GM23338 (cell line): ENCODE measurements around the gene DHX40.

Experiments
- CREB1 ChIP-seq: fragments of 250-450 bp; sonication (Bioruptor Pico); IDR thresholded peaks from 2 replicates; pipeline ENCODE4 v1.5.0; 2020; ENCODE audit warnings: low read depth, mild to moderate bottlenecking, moderate library complexity
- EZH2 ChIP-seq: fragments of 200-600 bp; sonication (generic); IDR thresholded peaks from one replicate; pipeline ENCODE4 v1.8.0; 2017; ENCODE audit warnings: antibody characterized with exemption, mild to moderate bottlenecking, low read depth; ENCODE audit not compliant: unreplicated experiment
- EZH2phosphoT487 ChIP-seq: fragments of 200-600 bp; sonication (generic); IDR thresholded peaks from one replicate; pipeline ENCODE4 v1.8.1; 2018; ENCODE audit warnings: antibody characterized with exemption; ENCODE audit not compliant: unreplicated experiment
- JUNB ChIP-seq: IDR thresholded peaks from one replicate; pipeline ENCODE4 v1.6.1; 2016; ENCODE audit warnings: antibody characterized with exemption; ENCODE audit not compliant: unreplicated experiment
- NANOG ChIP-seq: IDR thresholded peaks from 2 replicates; pipeline ENCODE4 v1.6.1; 2016; ENCODE audit warnings: antibody characterized with exemption, borderline replicate concordance
- POLR2AphosphoS5 ChIP-seq: IDR thresholded peaks from 2 replicates; pipeline ENCODE4 v1.6.1; 2016; ENCODE audit warnings: antibody characterized with exemption, low read depth
- STAT1 ChIP-seq: IDR thresholded peaks from one replicate; pipeline ENCODE4 v1.6.1; 2016; ENCODE audit warnings: antibody characterized with exemption; ENCODE audit not compliant: unreplicated experiment
- ZNF114 ChIP-seq: fragments of 250-450 bp; sonication (Bioruptor Pico); IDR thresholded peaks from 2 replicates; pipeline ENCODE4 v1.5.0; 2020; ENCODE audit warnings: mild to moderate bottlenecking, moderate library complexity
- ZNF331 ChIP-seq: fragments of 250-450 bp; sonication (Bioruptor Pico); IDR thresholded peaks from 2 replicates; pipeline ENCODE4 v1.5.0; 2020; ENCODE audit warnings: low read depth, mild to moderate bottlenecking, moderate library complexity
- TF ChIP-seq, protein P1 (sequence below), 2 experiments: fragments of 200-600 bp in 1 of 2; sonication (generic) in 1 of 2; conservative IDR thresholded peaks; 2 replicates each; pipeline versions ENCODE4 v1.5.1 to v1.6.1; 2016 to 2017; ENCODE audit warnings: antibody characterized with exemption in 2 of 2, low read depth in 2 of 2, mild to moderate bottlenecking in 2 of 2, moderate library complexity in 1 of 2
- TF ChIP-seq, protein P2 (sequence below): IDR thresholded peaks from one replicate; pipeline ENCODE4 v1.6.1; 2018; ENCODE audit warnings: antibody characterized with exemption; ENCODE audit not compliant: unreplicated experiment
- TF ChIP-seq, protein P3 (sequence below): fragments of 250-450 bp; sonication (Bioruptor Pico); IDR thresholded peaks from 2 replicates; pipeline ENCODE4 v1.5.0; 2020; ENCODE audit warnings: mild to moderate bottlenecking, moderate library complexity
- TF ChIP-seq, protein P4 (sequence below): IDR thresholded peaks from 2 replicates; pipeline ENCODE4 v1.6.1; 2016; ENCODE audit warnings: antibody characterized with exemption

DNA sequence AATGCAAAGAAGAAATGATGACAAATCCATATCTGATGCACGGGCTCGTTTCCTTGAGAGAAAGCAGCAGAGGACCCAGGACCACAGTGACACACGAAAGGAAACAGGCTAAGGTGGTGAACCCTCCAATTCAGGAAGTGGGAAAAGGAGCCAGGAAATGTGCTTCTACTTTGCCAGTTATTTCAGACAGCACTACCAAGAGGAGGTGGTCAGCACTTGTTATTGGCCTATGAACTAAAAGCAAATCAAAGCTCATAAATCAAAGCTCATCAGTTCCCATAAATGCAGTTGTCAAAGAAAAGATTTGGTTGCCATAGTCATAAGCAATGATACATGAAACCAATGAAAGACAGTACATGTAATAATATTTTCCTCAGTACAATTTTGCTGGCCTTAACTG lies 41.7 kb downstream of the DHX40 start:
- TF ChIP-seq, protein P1, sequence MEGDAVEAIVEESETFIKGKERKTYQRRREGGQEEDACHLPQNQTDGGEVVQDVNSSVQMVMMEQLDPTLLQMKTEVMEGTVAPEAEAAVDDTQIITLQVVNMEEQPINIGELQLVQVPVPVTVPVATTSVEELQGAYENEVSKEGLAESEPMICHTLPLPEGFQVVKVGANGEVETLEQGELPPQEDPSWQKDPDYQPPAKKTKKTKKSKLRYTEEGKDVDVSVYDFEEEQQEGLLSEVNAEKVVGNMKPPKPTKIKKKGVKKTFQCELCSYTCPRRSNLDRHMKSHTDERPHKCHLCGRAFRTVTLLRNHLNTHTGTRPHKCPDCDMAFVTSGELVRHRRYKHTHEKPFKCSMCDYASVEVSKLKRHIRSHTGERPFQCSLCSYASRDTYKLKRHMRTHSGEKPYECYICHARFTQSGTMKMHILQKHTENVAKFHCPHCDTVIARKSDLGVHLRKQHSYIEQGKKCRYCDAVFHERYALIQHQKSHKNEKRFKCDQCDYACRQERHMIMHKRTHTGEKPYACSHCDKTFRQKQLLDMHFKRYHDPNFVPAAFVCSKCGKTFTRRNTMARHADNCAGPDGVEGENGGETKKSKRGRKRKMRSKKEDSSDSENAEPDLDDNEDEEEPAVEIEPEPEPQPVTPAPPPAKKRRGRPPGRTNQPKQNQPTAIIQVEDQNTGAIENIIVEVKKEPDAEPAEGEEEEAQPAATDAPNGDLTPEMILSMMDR (conservative IDR thresholded peaks at IDR 0.05; ENCODE audit: low read depth in 2 of 2), result no peak
- TF ChIP-seq EZH2, result no peak
- TF ChIP-seq, protein P2, sequence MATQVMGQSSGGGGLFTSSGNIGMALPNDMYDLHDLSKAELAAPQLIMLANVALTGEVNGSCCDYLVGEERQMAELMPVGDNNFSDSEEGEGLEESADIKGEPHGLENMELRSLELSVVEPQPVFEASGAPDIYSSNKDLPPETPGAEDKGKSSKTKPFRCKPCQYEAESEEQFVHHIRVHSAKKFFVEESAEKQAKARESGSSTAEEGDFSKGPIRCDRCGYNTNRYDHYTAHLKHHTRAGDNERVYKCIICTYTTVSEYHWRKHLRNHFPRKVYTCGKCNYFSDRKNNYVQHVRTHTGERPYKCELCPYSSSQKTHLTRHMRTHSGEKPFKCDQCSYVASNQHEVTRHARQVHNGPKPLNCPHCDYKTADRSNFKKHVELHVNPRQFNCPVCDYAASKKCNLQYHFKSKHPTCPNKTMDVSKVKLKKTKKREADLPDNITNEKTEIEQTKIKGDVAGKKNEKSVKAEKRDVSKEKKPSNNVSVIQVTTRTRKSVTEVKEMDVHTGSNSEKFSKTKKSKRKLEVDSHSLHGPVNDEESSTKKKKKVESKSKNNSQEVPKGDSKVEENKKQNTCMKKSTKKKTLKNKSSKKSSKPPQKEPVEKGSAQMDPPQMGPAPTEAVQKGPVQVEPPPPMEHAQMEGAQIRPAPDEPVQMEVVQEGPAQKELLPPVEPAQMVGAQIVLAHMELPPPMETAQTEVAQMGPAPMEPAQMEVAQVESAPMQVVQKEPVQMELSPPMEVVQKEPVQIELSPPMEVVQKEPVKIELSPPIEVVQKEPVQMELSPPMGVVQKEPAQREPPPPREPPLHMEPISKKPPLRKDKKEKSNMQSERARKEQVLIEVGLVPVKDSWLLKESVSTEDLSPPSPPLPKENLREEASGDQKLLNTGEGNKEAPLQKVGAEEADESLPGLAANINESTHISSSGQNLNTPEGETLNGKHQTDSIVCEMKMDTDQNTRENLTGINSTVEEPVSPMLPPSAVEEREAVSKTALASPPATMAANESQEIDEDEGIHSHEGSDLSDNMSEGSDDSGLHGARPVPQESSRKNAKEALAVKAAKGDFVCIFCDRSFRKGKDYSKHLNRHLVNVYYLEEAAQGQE, result no peak
- no peak for TF ChIP-seq POLR2AphosphoS5
- no peak for TF ChIP-seq EZH2phosphoT487
- no peak for TF ChIP-seq CREB1 (CRISPR knock-in tag)
- no peak for TF ChIP-seq JUNB
- no peak for TF ChIP-seq NANOG
- no peak for TF ChIP-seq STAT1
- TF ChIP-seq ZNF114, result no peak
- TF ChIP-seq, protein P3, sequence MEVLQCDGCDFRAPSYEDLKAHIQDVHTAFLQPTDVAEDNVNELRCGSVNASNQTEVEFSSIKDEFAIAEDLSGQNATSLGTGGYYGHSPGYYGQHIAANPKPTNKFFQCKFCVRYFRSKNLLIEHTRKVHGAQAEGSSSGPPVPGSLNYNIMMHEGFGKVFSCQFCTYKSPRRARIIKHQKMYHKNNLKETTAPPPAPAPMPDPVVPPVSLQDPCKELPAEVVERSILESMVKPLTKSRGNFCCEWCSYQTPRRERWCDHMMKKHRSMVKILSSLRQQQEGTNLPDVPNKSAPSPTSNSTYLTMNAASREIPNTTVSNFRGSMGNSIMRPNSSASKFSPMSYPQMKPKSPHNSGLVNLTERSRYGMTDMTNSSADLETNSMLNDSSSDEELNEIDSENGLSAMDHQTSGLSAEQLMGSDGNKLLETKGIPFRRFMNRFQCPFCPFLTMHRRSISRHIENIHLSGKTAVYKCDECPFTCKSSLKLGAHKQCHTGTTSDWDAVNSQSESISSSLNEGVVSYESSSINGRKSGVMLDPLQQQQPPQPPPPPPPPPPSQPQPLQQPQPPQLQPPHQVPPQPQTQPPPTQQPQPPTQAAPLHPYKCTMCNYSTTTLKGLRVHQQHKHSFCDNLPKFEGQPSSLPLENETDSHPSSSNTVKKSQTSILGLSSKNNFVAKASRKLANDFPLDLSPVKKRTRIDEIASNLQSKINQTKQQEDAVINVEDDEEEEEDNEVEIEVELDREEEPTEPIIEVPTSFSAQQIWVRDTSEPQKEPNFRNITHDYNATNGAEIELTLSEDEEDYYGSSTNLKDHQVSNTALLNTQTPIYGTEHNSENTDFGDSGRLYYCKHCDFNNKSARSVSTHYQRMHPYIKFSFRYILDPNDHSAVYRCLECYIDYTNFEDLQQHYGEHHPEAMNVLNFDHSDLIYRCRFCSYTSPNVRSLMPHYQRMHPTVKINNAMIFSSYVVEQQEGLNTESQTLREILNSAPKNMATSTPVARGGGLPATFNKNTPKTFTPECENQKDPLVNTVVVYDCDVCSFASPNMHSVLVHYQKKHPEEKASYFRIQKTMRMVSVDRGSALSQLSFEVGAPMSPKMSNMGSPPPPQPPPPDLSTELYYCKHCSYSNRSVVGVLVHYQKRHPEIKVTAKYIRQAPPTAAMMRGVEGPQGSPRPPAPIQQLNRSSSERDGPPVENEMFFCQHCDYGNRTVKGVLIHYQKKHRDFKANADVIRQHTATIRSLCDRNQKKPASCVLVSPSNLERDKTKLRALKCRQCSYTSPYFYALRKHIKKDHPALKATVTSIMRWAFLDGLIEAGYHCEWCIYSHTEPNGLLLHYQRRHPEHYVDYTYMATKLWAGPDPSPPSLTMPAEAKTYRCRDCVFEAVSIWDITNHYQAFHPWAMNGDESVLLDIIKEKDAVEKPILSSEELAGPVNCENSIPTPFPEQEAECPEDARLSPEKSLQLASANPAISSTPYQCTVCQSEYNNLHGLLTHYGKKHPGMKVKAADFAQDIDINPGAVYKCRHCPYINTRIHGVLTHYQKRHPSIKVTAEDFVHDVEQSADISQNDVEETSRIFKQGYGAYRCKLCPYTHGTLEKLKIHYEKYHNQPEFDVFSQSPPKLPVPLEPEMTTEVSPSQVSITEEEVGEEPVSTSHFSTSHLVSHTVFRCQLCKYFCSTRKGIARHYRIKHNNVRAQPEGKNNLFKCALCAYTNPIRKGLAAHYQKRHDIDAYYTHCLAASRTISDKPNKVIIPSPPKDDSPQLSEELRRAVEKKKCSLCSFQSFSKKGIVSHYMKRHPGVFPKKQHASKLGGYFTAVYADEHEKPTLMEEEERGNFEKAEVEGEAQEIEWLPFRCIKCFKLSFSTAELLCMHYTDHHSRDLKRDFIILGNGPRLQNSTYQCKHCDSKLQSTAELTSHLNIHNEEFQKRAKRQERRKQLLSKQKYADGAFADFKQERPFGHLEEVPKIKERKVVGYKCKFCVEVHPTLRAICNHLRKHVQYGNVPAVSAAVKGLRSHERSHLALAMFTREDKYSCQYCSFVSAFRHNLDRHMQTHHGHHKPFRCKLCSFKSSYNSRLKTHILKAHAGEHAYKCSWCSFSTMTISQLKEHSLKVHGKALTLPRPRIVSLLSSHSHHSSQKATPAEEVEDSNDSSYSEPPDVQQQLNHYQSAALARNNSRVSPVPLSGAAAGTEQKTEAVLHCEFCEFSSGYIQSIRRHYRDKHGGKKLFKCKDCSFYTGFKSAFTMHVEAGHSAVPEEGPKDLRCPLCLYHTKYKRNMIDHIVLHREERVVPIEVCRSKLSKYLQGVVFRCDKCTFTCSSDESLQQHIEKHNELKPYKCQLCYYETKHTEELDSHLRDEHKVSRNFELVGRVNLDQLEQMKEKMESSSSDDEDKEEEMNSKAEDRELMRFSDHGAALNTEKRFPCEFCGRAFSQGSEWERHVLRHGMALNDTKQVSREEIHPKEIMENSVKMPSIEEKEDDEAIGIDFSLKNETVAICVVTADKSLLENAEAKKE (CRISPR knock-in tag), result no peak
- TF ChIP-seq ZNF331 (CRISPR knock-in tag), result no peak
- TF ChIP-seq, protein P4, sequence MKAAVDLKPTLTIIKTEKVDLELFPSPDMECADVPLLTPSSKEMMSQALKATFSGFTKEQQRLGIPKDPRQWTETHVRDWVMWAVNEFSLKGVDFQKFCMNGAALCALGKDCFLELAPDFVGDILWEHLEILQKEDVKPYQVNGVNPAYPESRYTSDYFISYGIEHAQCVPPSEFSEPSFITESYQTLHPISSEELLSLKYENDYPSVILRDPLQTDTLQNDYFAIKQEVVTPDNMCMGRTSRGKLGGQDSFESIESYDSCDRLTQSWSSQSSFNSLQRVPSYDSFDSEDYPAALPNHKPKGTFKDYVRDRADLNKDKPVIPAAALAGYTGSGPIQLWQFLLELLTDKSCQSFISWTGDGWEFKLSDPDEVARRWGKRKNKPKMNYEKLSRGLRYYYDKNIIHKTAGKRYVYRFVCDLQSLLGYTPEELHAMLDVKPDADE, result no peak
